Fibroblast of pulmonary artery (primary cell): Measurements from ENCODE around the gene FBXO30.

Source experiments
- DNase-seq: peaks from one replicate; pipeline ENCODE4 v3.0.0-alpha.2; 2010; ENCODE audit warnings: low read depth
- H3K4me3 ChIP-seq: replicated peaks from 2 replicates; pipeline ENCODE4 v1.5.1; 2011; ENCODE audit warnings: low read depth, mild to moderate bottlenecking, control low read depth, low read length, moderate library complexity
- CTCF ChIP-seq: IDR thresholded peaks from 2 replicates; pipeline ENCODE4 v1.5.1; 2011; ENCODE audit warnings: mild to moderate bottlenecking, control low read depth, low read length, inconsistent platforms; ENCODE audit errors: missing control alignments

The FBXO30 gene

GRCh38 chr6:145814501-145815308 lies at the start of gene FBXO30:
TSS of gene FBXO30 (minus strand) at chr6:145814795. CDS start at chr6:145806405, 8,390 bp downstream.
- peak; percentile 7 for TF ChIP-seq CTCF
- peak; percentile 89 for DNase-seq
- H3K4me3 ChIP-seq, result peak within 1 kb of the TSS; percentile 84

- H3K4me3 ChIP-seq, result no peak overlapping the region
- no peak for TF ChIP-seq CTCF
- DNase-seq, result no peak
Observed at GRCh38 chr6:145863988-145864616, 49.5 kb upstream of the FBXO30 start.

- TF ChIP-seq CTCF, result no peak
- DNase-seq, result no peak
- H3K4me3 ChIP-seq, result no peak overlapping the region
Observed at GRCh38 chr6:145863366-145863765, 48.8 kb upstream of the FBXO30 start.

- no peak overlapping the region for H3K4me3 ChIP-seq
- no peak for DNase-seq
- no peak for TF ChIP-seq CTCF
Observed at GRCh38 chr6:145860562-145860961, 46.0 kb upstream of the FBXO30 start.

- no peak overlapping the region for H3K4me3 ChIP-seq
- DNase-seq, result peak; percentile 36
- TF ChIP-seq CTCF, result no peak
Observed at GRCh38 chr6:145850671-145851070, 36.1 kb upstream of the FBXO30 start.

- DNase-seq, result no peak
- H3K4me3 ChIP-seq, result no peak overlapping the region
- no peak for TF ChIP-seq CTCF
Observed at GRCh38 chr6:145848541-145848940, 33.9 kb upstream of the FBXO30 start.
